GM21717 (cell line): ENCODE measurements around the gene BICD1.
A peak's percentile ranks its signal among the peaks of the same experiment; 100 is the strongest.
"Not testable (repeated sequence)": the region's sequence is repeated elsewhere in the genome, so short reads cannot be mapped to it uniquely, and the experiment has no call there.

Experiments
- ATAC-seq: cut with Tn5 transposase; IDR thresholded peaks from one replicate; pipeline ENCODE4 v1.9.1; 2021; ENCODE audit warnings: mild to moderate bottlenecking, moderate library complexity; ENCODE audit not compliant: unreplicated experiment

Gene BICD1

DNA sequence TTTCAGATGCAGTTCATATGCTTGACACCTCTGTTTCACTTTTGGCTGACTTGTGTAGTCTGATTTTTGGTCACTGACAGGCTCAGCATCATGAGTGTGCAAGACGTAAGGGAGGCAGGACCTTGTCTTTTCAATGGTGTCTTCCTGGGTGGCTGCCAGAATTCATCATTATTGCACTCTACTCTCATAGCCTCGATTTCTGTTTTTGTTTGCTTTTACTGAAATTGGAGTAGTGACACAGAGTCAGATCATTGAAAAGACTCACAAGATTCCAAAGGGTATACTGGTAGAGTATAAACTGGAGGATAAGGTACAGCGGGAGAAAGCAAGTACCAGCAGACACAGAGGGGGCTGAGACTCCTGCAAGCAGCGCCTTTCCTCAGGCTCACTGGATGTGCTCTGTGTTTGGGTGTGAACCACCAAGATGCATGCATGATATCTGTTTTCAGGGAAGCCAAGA is 166.4 kb downstream of the BICD1 start:
- peak; percentile 57 for ATAC-seq

DNA sequence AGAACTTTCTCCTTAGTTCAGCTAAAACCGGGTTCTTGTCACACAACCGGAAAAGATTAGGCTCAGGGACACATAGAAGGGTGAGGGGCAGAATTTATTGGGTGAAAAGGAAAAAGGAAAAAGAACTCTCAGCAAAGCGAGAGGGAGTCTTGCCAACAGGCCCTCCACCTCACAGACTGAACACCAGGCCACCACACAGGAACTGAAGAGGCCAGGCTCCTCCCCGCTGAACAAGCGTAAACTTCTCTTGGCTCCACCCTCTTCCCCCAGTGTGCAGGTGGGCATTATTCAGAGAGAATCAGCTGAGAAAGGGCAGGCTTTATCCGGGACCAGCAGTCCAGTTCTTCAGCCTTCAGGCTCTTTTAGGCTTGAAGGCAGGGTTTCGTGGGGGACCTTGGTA is 167.1 kb downstream of the BICD1 start:
- peak; percentile 84 for ATAC-seq

DNA sequence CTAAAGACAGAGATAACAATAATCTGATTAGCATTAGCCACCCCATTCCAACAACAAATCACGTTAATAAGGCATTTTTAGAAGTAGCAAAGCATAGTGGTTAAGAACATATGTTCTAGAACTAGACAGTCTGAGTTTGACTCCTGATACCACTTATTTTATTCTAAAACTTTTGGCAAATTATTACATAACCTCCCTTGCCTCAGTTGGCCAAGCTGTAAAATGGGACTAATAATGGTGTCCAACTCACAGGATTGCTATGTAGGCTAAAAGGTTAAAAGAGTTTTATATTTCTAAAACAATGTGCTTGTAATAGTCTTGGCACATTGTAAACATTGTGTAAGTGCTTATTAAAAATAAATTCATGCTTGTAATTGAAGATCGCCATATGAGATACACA is 168.0 kb downstream of the BICD1 start:
- no peak for ATAC-seq

DNA sequence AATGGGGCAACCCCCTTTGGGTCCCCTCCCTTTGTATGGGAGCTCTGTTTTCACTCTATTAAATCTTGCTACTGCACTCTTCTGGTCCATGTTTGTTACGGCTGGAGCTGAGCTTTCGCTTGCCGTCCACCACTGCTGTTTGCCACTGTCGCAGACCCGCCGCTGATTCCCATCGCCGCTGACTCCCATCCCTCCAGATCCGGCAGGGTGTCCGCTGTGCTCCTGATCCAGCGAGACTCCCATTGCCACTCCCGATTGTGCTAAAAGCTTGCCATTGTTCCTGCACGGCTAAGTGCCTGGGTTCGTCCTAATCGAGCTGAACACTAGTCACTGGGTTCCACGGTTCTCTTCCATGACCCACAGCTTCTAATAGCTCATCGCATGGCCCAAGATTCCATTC is 168.9 kb downstream of the BICD1 start:
- not testable (repeated sequence) for ATAC-seq

DNA sequence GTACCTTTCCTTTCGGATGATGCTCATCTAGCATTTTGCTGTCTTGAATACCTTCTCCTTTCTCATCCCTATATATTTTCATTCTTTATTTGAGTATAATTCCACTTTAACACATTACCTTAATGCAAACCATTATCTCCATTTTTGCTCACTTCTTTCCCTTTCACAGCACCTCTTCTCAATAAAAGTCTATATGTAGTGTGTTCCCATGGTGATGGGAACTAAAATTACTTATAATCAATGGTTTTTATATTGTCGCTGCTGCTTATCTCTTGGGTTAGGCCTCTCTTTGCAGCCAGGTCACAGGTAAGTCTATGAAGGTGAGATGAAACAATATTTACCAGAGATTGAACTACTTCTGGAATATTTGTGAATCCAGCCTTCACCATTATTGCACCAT is 171.1 kb downstream of the BICD1 start:
- ATAC-seq, result no peak

DNA sequence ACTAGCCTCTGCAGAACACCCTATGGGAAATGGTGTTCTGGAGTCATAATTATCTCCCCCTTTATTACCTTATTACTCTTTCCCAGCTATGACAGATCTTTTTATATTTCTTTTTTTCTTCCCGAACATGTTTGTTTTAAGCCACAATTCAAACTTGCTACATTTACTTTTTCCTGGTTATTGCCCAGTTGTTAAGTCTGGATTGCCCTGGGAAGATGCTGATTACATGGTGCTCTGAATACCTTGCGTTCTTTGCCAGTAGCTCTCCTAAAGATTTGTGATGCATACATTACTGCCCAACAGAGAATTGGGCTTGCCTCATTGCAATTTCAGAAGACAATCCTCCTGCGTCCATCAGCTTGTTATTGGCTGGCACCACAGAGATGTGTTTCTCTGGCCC is 174.5 kb downstream of the BICD1 start:
- no peak for ATAC-seq

DNA sequence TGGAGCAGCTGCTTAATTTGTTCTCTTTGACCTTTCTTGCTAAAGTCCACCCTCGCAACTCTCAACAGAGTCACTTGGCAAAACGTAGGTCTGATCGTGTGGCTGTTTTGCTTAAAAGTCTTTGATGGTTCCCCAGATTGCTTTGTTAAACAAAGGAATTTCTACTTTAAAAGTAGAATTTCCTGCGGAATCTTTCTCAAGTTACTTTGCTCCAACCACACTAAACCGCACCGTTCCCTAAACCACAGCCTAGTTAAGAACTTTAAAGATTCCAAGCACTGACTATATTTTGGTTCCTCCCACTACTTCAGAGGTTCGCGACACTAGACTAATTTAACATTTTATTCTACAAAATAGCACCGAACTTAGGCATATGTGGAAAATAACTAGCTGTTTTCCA is 177.9 kb downstream of the BICD1 start:
- no peak for ATAC-seq

DNA sequence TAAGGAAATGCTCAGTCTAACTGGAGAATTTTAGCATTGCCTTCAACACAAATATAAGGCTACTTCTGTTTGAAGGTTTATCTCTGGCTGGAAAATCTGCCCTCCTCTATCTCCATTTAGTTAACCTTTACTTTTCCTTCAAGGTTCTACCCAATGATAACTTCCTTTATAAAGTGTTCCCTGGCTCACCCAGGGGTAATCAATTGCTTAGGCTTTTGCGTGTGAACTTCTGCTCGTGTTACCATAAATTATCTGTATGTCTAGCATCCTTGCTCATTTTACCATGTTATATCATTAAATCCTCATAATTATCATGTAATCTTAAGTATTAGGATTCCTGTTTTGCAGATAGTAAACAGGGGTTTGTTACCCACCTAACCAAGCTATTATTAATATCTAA is 178.4 kb downstream of the BICD1 start:
- ATAC-seq, result no peak

DNA sequence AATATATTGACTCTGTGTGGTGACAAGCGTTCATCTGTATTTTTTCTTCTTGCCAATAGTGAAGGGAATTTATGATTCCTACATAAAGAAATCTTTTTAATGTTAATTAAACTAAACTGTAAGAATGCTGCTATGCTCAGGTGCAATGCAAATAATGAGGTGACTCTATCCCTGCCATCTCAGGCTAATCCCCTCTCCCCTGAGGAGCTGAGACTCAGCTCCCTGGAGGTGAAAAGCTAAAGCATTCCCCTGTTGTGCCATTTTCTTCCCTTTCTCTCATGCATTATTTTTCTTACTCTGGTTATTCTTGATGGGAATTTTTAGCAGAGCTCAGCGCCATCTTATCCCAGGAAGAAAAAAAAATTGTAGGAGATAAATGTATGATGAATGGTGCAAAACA is 178.8 kb downstream of the BICD1 start:
- ATAC-seq, result no peak

DNA sequence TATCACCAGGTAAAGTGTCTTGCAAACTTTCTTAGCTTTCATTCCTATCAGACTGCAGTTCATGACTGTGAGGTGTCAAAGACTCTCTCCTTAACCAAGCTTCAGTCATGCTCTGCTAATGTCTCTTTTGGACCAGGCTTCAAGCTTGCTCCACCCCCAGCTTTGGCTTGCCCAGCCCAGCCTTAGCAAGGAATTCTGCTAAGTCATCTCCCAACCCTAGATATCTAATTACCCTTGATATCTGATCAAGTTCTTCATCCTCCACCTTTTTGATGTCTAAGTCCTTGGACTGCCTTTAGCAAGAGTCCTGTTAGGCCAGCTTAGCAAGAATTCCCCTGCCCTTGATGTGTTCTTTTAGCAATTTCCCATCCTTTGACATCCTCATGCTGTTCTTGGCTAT is 183.8 kb downstream of the BICD1 start:
- ATAC-seq, result no peak

DNA sequence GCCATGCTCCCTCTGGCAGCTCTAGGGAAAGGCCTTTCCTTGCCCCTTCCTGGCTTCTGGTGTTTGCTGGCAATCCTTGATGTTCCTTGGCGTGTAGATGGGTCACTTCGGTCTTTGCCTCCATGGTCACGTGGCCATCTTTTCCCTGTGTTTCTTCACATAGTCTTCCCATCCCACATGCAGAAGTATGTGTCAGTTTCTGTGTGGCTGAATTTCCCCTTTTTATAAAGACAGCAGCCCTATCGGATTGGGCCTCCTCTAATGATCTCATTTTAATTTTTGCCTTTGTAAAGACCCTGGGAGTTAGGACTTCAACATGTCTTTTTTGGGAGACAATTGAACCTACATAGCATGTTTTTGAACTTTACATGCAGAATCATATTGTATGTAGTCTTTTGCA is 185.5 kb downstream of the BICD1 start:
- no peak for ATAC-seq

DNA sequence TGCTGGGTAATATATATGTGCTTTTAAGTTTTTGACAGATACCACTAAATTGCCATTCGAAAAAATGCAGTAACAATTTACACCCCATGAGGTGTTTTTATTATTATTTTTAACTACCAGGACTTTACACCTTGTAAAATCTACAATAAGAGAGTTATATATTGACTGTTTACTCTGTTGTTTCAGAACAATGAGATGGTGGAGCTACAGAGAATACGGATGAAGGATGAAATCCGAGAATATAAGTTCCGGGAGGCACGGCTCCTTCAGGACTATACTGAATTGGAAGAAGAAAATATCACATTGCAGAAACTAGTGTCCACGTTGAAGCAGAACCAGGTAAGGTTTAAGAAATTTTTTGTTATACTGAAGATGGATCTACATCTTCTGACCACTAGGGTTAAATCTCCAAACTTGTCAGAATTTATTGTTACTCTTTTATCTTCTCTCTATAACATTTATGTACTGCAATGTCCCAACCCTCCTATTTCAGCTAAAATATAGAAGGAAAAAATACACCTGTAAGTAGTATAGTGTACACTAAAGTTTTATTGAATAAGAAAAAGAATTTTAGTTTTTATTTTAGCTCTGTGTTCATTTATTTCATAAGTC is 187.3 kb downstream of the BICD1 start:
- no peak for ATAC-seq

DNA sequence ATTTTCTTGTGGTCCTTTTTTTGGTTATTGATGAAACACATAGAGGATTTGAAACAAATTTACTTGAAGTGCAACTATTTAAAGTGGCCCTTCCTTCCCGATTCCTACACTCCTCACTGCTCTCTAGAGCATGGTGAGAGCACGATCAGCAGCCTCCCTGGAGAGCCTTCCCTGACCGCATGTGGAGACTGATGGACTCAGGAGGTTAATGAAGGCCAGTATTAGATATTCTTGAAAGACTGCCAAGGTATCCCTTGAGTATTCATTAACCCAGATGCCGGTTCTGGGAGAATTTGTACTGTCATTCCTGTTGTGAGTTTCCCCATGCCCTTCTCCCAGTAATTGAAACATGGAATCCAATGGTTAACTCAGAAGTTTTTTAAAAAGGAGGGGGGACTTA is 189.9 kb downstream of the BICD1 start:
- ATAC-seq, result no peak

DNA sequence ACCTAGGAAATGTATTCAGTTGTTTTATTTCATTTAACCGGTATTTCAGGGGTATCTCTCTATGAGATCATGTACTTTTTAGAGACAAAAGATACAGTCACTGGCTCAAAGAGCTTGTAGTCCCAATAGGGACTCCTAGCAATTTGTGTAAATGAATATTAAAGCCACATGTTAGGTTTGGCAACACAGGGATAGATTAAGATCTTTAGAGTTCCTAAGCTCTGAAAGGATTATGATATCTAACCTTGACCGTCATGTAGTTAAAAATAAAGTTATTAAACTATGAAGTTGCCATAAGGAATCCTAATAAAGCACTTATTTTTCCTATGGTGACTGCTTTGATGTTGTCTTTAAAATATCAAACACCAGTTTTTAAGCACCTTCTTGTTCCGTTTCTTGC is 192.3 kb downstream of the BICD1 start:
- no peak for ATAC-seq

DNA sequence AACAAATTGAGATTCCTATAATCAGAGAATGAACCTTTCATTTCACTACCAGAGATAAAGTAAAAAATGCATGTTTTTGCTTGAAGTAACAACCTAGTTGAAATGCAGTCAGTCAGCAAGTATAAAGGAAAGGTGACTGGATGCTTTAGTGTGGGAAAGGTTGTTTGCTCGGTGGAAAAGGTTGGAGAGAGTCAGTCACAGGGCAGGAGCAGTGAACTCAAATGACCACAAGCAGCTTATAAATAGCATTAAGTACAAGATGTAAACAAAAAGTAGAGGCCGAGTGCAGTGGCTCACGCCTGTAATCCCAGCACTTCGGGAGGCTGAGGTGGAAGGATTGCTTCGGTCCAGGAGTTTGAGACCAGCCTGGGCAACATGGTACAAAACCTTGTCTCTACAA is 194.6 kb downstream of the BICD1 start:
- ATAC-seq, result no peak

DNA sequence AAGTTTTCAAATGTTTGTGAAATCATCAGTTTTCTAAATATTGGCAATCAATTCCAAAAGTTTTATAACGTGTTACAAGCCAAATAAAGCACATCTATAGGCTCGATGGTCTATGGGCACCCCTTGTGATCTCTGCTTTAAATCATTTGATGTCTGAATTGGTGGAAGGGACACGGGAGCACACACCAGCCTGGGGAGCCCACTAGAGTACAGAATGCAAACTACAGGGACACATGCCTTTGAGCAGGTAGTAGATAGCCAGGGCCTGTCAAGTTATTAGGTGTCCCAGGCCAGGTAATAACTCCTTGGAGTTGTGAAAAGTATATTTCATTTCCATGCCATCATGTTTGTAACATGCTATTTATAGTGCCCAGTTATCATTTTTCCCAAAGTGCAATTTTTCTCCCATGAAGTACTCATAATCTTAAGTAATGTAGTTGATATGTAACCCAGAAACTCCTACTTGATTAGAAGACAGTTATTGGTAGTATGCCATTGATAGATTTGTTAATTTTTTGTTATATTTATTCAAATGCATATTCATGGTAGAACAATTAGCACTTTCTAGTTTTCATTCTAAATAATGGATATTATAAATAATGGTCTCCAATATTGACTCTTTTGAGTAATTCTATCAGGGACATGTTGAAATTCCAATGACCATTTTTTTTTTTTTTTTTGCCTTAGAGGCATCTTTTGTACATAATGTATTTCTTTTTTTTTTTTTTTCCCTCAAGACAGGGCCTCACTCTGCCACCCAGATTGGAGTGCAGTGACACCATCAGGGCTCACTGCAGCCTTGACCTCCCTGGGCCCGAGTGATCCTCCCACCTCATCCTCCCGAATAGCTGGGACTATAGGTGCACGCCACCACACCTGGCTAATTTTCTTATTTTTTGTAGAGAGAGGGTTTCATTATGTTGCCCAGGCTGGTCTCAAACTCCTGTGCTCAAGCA is 195.8 kb downstream of the BICD1 start:
- peak; percentile 91 for ATAC-seq

DNA sequence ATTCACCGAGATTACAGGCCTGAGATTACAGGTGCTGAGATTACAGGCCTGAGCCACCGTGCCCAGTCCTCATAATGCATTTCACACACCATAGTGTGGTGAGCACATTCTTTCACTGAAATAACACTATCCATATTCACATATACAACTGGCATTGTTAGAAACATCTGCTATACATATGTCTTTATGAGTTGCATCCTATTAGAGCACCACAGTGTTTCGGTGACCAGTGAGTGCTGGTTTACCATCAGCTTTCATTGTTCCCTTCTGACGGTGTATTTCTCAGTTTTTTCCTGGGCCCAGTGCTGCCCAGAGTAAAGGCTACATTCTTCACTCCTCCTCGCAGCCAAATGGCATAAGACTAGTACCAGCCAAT is 196.5 kb downstream of the BICD1 start:
- ATAC-seq, result no peak

DNA sequence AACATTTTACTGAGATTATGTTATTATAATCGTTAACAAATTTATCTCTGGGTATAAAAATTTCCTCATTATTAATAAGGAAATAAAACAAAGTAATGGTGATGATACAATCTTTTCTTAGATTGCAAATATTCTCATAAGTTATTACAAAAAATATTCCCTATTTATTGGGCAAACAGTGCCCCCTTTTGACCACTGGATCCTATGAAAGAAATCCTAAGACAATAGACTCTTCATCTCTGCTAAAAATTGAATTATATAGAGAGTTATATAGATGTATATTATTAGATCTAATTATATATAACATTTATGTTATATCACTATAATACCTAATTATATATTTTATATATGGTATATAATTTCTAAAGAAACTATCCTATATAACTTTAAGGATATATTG is 198.5 kb downstream of the BICD1 start:
- ATAC-seq, result no peak

DNA sequence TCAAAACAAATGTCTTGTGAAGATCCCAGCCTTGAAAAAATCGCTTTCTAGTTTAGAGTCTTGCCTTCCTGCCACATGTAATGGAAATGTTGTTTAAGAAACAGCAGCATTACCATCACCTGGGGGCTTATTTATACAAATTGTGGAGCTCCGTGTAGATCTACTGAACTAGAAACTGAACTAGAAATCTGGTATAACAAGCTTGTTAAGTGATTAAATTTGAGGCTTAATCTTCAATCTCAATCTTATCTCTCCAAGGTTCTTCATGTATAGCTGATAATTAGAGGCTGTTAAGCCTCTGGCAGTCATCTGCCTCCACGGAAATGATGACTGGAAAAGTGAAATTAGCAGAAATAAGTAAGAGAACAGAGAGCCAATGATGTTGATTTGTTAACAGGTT is 200.7 kb downstream of the BICD1 start:
- ATAC-seq, result no peak

DNA sequence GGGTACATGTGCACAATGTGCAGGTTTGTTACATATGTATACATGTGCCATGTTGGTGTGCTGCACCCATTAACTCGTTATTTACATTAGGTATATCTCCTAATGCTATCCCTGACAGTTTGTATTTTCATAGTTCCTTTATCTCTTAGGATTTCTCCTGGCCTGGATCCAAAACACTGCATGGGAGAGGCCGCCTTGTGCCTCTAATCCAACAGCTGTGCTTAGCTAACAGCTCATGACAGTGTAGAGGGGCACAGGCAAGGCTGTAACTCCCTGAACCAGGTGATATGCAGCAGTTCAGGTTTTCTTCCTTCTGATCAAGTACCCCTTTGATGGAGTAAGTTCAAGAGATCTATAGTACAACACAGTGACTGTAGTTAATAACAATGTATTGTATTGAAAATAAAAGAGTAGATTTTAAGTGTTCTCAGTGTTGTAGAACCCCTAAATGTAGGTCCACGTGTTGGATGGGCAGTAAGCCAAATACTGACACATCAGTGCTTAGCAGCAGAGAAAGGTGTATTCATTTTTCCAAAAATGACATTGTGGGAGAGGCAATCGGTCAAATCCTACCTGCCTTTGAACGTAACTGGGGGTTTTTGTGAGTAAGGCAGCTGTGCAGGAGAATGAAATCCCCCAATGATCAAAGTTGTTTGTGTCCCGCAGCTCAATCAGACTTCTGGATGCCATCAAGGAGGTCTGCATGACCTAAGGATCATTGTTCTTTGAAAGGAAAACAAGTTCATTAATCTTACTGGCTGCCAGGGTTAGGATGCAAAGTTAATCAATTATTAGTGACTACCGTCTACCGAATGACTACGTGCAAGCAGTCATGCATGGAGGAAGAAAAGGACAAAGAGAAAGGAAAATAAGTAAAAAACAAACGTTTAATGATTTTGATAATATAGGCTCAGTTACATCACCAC is 203.4 kb downstream of the BICD1 start:
- ATAC-seq, result no peak

DNA sequence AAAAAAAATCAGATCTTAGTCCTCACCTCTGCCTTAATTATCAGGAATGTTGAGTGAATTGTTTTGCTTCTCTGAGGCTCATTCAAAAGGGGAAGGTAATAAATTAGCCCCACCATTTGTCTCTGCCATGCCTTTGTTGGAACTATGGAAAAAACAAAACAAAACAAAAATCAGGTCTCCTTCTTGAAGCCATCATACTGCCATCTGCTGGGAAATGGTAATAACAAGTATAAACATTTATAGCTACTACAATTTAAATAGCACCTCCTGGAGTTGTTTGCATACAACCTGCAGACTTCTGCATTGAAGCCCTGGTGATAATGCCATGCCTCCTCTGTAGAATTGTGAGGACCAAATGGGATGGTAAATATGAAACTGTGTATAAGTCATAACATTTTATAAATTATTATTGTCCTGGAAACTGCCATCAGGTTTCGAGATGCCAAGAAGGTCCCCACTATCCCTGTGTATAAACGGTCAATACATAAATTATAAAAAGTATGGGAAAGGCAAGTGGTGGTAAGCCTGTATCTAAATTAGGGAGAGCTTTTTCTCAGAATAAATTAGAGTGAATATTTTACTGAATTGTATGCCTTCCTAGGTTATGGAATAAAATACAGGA is 205.5 kb downstream of the BICD1 start:
- ATAC-seq, result no peak
